Tibial nerve (tissue), 3 donors: ENCODE data around the gene LARGE2.

ENCODE experiments used
- CTCF ChIP-seq, 5 experiments: fragments of 200-600 bp in 3 of 5; fragments of 450-650 bp in 2 of 5; sonication (generic) in 3 of 5; IDR thresholded peaks; one replicate each; pipeline ENCODE4 v1.5.1; 2016 to 2019; ENCODE audit warnings: antibody characterized with exemption in 5 of 5, mild to moderate bottlenecking in 3 of 5, moderate library complexity in 2 of 5
- POLR2A ChIP-seq, 2 donors: fragments of 450-650 bp; IDR thresholded peaks; one replicate each; pipeline ENCODE4 v1.6.1; 2017; ENCODE audit warnings: antibody characterized with exemption in 2 of 2, mild to moderate bottlenecking in 2 of 2, moderate library complexity in 2 of 2

- TF ChIP-seq CTCF (IDR thresholded peaks at IDR 0.05) (no peak), POLR2A (IDR thresholded peaks at IDR 0.05) (no peak)
Measured at GRCh38 chr11:45930031-45930794, 7.8 kb downstream of the LARGE2 start.
